Calu3 (cell line): ENCODE data around the gene CLDN6. TPM values are rescaled to one million over a fixed set of nuclear protein-coding genes. Genes with fewer than 3 reads are reported as not detected.
A peak's percentile ranks its signal among the peaks of the same experiment; 100 is the strongest.

Experiments
- BruUV-seq: library from RNA; stranded (reverse); fragments of 400-500 nt; replicated peaks from 2 replicates; lab custom pipeline; 2021; lab: Mats Ljungman, UMichigan
- CTCF ChIA-PET: fragments of 300-600 bp; sonication (Branson Sonifier 250); formaldehyde crosslinking; loops from one replicate; lab custom pipeline; 2022; ENCODE audit warnings: antibody characterized with exemption; lab: Charles Lee
- DNase-seq: peaks from one replicate; pipeline ENCODE4 v3.0.0; 2022
- H3K27ac Mint-ChIP-seq: one replicate; pipeline ENCODE4 v1.8.0; 2022; ENCODE audit warnings: mixed read lengths; ENCODE audit not compliant: unreplicated experiment
- H3K27me3 Mint-ChIP-seq: one replicate; pipeline ENCODE4 v1.8.0; 2022; ENCODE audit warnings: mixed read lengths; ENCODE audit not compliant: unreplicated experiment
- H3K36me3 Mint-ChIP-seq: one replicate; pipeline ENCODE4 v1.8.0; 2022; ENCODE audit warnings: mild to moderate bottlenecking, moderate library complexity, mixed read lengths; ENCODE audit not compliant: insufficient read depth, unreplicated experiment
- H3K4me1 Mint-ChIP-seq: one replicate; pipeline ENCODE4 v1.8.0; 2022; ENCODE audit warnings: mild to moderate bottlenecking, low read depth, mixed read lengths; ENCODE audit not compliant: unreplicated experiment
- H3K4me3 Mint-ChIP-seq: one replicate; pipeline ENCODE4 v1.8.0; 2022; ENCODE audit warnings: mild to moderate bottlenecking, low read depth, moderate library complexity, mixed read lengths; ENCODE audit not compliant: unreplicated experiment
- H3K9me3 Mint-ChIP-seq: one replicate; pipeline ENCODE4 v1.8.0; 2022; ENCODE audit warnings: low read depth, mixed read lengths; ENCODE audit not compliant: unreplicated experiment
- intact Hi-C: fragments of 100-400 bp; cut with micrococcal nuclease; formaldehyde crosslinking; loops from one replicate; pipeline ENCODE4 v1.10.0; 2022; ENCODE audit not compliant: unreplicated experiment
- total RNA-seq: library from RNA; stranded (reverse); gene quantifications from 2 replicates; pipeline ENCODE4 v1.2.3, GENCODE V29; 2022
- TF ChIP-seq, protein P1 (sequence below): fragments of 200-600 bp; IDR thresholded peaks from one replicate; pipeline ENCODE4 v1.8.0; 2022; ENCODE audit warnings: antibody characterized with exemption; ENCODE audit not compliant: unreplicated experiment

CLDN6 gene
- total RNA-seq, 1 experiment from 2014 or later: 2.1 TPM

DNA sequence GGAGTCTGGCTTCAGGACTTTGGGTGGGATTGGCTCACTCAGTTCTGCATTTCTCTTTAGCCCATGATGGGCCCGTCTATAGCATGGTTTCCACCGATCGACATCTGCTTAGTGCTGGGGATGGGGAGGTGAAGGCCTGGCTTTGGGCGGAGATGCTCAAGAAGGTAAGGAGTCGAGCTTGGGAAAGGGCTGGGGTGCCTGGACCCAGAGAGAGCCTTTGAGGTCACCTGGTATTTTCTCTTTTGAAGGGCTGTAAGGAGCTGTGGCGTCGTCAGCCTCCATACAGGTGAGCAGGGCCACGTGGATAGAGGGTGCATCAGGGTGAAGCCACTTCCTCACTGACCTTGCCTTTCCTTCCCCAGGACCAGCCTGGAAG, 8.0 kb upstream of the CLDN6 start:
- Mint-ChIP-seq H3K4me1 (peaks cover 21% of the 10 kb centered on the region), H3K27me3 (no peaks in the 10 kb centered on the region), H3K36me3 (peaks cover 97% of the 10 kb centered on the region), H3K4me3 (no peak overlapping the region), H3K9me3 (no peaks in the 10 kb centered on the region), H3K27ac (peak overlapping the region; percentile 63)
- no peak for DNase-seq
- BruUV-seq: no TSS peak
- CTCF ChIA-PET: no interaction called here
- intact Hi-C loops: no loop called here
- TF ChIP-seq, protein P1, sequence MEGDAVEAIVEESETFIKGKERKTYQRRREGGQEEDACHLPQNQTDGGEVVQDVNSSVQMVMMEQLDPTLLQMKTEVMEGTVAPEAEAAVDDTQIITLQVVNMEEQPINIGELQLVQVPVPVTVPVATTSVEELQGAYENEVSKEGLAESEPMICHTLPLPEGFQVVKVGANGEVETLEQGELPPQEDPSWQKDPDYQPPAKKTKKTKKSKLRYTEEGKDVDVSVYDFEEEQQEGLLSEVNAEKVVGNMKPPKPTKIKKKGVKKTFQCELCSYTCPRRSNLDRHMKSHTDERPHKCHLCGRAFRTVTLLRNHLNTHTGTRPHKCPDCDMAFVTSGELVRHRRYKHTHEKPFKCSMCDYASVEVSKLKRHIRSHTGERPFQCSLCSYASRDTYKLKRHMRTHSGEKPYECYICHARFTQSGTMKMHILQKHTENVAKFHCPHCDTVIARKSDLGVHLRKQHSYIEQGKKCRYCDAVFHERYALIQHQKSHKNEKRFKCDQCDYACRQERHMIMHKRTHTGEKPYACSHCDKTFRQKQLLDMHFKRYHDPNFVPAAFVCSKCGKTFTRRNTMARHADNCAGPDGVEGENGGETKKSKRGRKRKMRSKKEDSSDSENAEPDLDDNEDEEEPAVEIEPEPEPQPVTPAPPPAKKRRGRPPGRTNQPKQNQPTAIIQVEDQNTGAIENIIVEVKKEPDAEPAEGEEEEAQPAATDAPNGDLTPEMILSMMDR: no peak

DNA sequence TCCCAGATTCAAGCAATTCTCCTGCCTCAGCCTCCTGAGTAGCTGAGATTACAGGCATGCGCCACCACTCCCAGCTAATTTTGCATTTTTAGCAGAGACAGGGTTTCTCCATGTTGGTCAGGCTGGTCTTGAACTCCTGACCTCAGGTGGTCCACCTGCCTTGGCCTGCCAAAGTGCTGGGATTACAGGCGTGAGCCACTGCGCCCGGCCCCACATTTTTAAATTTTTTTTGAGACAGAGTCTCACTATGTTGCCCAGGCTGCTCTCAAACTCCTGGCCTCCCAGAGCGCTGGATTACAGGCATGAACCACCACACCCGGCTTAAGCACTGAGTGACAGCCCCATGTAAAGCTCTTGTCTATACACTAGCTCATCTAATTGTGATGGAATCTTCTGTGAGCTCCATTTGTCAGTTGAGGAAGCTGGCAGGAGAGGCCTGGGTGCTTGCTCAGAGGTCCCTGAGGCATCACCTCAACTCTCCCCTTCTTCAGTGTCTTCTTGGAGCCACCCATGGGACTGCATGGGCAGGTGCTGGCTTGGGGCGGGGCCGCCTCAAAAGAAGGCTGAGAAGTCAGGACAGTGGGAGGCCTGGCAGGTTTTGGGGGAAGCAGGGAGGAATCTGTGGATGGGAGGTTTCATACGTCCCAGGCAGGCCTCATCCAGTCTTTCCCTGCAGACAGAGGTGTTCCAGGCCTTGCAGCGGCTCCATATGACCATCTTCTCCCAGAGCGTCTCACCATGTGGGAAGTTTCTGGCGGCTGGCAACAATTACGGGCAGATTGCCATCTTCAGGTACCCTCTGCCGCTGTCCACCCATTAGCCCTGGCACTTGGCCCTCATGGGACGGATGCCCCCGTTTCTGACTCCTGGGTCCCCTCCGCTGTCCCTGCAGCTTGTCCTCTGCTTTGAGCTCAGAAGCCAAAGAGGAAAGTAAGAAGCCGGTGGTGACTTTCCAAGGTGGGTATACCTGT, 7.3 kb upstream of the CLDN6 start:
- Mint-ChIP-seq H3K27me3 (no peaks in the 10 kb centered on the region), H3K36me3 (peaks cover 100% of the 10 kb centered on the region), H3K27ac (peak overlapping the region; percentile 63), H3K9me3 (no peaks in the 10 kb centered on the region), H3K4me3 (peak overlapping the region; percentile 20), H3K4me1 (peaks cover 22% of the 10 kb centered on the region)
- TF ChIP-seq, protein P1: no peak
- no TSS peak for BruUV-seq
- intact Hi-C loops: no loop called here
- CTCF ChIA-PET: interaction anchor here (0.6 to 7.8 kb wide), 3 partner anchors 9 to 18 kb away, joined by 4 to 126 read pairs (median 6); no protein-coding TSS in a partner anchor
- DNase-seq: no peak

DNA sequence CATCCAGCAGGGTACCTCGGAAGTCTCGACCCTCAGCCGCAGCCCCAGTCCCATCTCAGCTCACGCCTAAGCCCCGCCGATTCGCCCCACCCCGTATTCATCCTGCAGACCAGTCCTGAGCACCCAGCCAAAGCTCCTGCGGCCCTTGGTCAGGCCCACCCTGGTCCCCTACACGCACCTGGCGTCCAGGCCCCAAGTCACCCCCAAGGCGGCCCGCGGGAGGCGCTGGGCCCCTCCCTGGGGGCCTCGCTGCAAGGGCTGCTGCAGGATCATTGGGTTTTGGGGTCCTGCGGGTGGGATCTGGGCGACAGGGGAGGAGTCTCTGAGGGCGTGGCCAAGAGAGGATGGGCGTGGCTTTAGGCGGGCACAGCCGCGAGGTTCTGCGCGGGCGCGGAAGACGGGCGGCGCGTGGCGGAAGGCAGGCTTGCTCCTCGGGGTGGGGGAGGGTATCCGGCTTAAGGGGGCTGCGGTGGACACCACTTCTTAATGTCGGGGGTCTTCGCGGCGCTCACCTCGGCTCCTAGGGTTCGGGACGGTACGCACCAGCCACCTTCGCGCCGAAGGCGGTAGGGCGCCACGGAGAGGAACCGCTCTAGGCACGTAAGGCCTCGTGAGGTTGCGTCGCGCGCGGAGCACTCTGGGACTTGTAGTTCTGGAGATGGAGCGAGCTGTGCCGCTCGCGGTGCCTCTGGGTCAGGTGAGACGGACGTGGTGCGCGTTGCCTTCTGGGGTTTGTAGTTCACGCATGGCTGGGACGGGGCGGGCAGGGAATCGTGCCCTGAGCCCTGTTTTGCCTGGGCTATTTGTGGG, 5.9 kb upstream of the CLDN6 start, which contains the start of the genes HCFC1R1 and THOC6:
TSS of gene HCFC1R1 (minus strand) at position 274 of the 810 bp plus-strand sequence. CDS start at position 273, 1 bp downstream.
TSS of gene THOC6 (plus strand) at position 367 of the 810 bp plus-strand sequence. CDS start at position 659, 292 bp downstream.
- no TSS peak for BruUV-seq
- peak; percentile 97 for DNase-seq
- peak within 1 kb of the TSS; percentile 80 for H3K4me3 Mint-ChIP-seq
- peak within 1 kb of the TSS; percentile 89 for H3K27ac Mint-ChIP-seq
- TF ChIP-seq, protein P1: no peak
- no peaks in the 10 kb centered on the region for H3K9me3 Mint-ChIP-seq
- intact Hi-C loops: no loop called here
- H3K36me3 Mint-ChIP-seq: peaks cover 93% of the 10 kb centered on the region
- peaks cover 30% of the 10 kb centered on the region for H3K4me1 Mint-ChIP-seq
- H3K27me3 Mint-ChIP-seq: no peaks in the 10 kb centered on the region
- CTCF ChIA-PET: interaction anchor here (0.6 to 7.8 kb wide), 4 partner anchors 7 to 1269 kb away, joined by 3 to 126 read pairs (median 22); no protein-coding TSS in a partner anchor

DNA sequence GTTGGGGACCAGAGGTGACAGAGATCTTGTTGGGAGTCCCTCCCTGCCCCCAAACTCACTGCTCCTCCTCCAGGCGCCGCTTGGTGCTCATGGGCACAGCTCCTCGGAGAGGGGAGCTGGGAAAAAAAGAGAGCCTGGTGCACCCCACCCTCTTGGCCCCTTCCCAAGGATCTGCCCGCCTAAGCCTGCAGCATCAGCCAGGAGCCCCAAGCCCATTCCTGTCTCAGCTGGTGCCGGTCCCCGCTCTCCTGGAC, 5.4 kb upstream of the CLDN6 start:
- H3K27me3 Mint-ChIP-seq: no peaks in the 10 kb centered on the region
- H3K36me3 Mint-ChIP-seq: peaks cover 88% of the 10 kb centered on the region
- TF ChIP-seq, protein P1: no peak
- BruUV-seq: no TSS peak
- intact Hi-C loops: no loop called here
- DNase-seq: peak; percentile 82
- CTCF ChIA-PET: interaction anchor here (0.6 to 7.8 kb wide), 3 partner anchors 8 to 1269 kb away, joined by 3 to 126 read pairs (median 40); no protein-coding TSS in a partner anchor
- peak overlapping the region; percentile 80 for H3K4me3 Mint-ChIP-seq
- peaks cover 30% of the 10 kb centered on the region for H3K4me1 Mint-ChIP-seq
- peak overlapping the region; percentile 89 for H3K27ac Mint-ChIP-seq
- H3K9me3 Mint-ChIP-seq: no peaks in the 10 kb centered on the region
